Amniotic stem cell (primary cell): Measurements from ENCODE around the gene CD55.

ENCODE experiments used
- DNase-seq: peaks from one replicate; lab custom pipeline; 2025; lab: John Stamatoyannopoulos, UW

CD55 gene, protein sequence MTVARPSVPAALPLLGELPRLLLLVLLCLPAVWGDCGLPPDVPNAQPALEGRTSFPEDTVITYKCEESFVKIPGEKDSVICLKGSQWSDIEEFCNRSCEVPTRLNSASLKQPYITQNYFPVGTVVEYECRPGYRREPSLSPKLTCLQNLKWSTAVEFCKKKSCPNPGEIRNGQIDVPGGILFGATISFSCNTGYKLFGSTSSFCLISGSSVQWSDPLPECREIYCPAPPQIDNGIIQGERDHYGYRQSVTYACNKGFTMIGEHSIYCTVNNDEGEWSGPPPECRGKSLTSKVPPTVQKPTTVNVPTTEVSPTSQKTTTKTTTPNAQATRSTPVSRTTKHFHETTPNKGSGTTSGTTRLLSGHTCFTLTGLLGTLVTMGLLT

DNA sequence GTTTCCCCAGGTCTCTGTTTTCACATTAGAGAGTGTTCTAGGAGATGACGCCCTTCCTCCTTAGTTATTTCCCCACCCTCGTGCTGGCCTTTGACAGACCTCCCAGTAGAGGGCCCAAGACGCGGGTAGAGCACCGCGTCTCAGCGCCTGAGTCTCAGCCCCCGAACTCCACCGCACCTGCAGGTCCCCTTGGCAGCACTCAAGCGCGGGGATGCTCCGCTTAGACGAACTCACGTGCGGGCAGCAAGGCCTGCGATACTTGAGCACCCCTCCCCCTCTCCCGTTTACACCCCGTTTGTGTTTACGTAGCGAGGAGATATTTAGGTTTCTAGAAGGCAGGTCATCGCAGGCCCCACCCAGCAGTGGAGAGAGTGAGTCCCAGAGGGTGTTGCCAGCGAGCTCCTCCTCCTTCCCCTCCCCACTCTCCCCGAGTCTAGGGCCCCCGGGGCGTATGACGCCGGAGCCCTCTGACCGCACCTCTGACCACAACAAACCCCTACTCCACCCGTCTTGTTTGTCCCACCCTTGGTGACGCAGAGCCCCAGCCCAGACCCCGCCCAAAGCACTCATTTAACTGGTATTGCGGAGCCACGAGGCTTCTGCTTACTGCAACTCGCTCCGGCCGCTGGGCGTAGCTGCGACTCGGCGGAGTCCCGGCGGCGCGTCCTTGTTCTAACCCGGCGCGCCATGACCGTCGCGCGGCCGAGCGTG lies at the start of gene CD55:
CD55 (plus strand) TSS at position 600 of the 711 bp plus-strand sequence; CDS start at position 688, 88 bp downstream.
- DNase-seq: peak; percentile 82

DNA sequence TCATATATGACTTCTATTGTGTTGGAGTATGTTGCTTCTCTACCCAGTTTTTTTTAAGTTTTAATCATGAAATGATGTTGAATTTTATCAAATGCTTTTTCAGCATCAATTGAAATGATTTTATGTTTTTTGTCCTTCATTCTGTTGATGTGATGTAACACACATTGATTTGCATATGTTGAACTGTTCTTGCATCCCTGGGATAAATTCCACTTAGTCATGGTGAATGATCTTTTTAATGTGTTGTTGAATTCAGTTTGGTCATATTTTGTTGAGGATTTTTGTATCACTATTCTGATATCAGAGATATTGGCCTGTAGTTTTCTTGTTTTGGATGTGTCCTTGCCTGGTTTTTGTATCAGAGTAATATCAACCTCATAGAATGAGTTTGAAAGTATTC lies 46.6 kb upstream of the CD55 start:
- DNase-seq: no peak

DNA sequence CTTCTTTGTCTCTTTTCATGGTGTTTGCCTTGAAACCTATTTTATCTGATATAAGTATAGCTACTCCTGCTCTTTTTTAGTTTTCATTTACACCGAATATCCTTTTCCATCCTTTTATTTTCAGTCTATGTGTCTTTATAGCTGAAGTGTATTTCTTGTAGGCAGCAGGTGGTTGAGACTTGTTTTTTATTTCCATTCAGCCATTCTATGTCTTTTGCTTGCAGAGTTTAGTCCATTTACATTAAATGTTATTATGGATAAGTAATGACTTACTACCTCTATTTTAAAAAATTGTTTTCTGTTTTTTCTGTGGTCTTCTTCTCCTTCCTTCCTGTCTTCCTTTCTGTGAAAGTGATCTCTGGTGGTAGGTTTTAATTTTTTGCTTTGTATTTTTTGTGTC lies 45.0 kb upstream of the CD55 start:
- DNase-seq: no peak

DNA sequence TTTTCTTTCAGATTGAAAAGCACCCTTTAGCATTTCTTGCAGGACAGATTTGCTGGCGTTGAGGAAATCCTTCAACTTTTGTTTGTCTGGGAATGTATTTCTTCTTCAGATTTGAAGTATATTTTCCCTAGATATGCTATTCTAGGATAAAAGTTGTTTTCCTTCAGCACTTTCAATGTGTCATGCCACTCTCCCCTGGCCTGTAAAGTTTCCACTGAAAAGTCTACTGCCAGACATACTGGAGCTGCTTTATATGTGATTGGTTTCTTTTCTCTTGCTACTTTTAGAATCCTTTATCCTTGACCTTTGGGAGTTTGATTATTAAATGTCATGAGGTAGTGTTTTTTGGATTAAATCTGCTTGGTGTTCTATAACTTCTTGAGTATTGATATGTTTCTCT lies 44.2 kb upstream of the CD55 start:
- DNase-seq: no peak

DNA sequence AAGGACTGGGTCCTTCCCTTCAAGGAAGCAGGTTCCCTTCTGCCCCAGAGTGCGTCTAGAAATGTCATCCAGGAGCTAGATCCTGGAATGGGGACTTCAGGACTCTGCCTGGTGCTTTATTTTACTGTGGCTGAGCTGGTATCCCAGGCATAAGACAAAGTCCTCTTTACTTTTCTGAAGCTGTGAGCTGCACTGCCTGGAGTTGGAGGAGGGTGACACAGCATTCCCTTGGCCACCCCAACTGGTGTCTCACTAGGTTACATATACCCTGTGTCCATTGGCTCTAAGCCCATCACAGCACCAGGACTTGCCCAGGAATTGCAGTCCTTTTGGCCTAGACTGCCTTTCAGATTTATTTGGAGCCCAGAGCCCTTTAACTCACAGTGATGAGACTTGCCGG lies 41.8 kb upstream of the CD55 start:
- no peak for DNase-seq

DNA sequence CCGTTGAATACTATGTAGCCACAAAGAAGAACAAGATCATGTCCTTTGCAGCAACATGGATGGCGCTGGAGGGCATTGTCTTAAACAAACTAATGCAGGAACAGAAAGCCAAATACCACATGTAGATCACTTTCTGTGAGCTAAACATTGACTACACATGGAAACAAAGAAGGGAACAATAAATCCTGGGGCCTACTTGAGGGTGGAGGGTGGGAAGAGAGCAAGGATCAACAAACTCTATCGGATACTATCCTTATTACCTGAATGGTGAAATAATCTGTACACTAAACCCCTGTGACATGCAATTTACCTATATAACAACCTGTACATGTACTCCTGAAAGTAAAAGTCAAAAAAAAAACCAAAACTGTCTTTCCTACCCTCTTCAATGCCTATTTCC lies 40.8 kb upstream of the CD55 start:
- no peak for DNase-seq

DNA sequence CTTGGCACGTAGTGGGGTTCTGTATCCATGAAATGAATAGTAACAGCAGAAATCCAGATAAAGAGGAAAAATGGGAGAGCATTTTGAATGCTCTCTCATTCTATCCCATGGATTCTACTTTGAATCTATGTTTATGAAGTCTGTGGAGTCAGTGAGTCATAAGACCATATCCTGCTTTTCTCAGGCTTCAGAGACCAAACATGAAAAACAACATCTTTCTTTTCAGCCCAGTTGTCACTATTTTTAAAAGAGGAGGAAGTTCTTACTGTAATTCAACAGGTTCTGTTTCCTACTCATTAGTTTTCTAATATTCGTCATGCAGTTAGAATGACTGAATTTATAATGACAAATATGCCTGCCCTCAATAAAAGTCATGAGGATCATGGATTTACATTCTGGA lies 39.4 kb upstream of the CD55 start:
- no peak for DNase-seq

DNA sequence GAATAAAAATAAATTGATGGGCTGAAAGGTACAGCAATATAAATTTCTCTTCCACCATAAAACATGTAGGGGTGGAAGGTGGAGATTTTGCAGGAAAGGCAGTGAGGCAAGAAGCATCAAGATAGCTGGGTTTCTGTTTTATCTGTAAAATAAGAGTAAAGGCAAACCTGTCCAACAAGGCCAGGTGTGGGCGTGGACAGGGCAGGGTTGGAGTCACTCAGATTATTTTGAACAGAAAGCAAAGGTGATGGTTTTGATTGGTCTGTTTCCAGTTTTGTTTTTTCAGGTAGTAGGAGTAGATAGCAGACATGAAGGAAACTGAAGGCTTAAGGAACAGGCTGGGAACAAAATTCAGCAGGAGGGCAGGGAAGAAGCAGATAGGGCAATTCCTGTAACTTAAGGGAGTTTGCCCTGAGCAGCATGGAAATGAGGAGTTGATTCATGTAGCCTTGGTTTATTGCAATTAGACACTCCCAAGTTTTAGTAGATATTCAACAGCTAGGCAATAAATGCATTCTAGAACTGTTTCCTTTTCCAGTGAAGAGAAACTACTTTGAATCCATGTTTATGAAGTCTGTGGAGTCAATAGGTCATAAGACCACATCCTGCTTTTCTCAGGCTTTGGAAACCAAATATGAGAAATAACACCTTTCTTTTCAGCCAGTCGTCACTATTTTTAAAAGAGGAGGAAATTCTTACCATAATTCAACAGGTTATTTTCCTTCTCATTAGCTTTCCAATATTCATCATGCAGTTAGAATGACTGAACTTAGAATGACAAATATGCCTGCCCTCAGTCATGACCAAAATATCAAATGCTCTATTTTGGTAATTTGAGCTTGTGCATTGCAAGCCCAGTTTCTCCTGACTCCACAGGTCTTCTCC lies 38.7 kb upstream of the CD55 start:
- DNase-seq: no peak

DNA sequence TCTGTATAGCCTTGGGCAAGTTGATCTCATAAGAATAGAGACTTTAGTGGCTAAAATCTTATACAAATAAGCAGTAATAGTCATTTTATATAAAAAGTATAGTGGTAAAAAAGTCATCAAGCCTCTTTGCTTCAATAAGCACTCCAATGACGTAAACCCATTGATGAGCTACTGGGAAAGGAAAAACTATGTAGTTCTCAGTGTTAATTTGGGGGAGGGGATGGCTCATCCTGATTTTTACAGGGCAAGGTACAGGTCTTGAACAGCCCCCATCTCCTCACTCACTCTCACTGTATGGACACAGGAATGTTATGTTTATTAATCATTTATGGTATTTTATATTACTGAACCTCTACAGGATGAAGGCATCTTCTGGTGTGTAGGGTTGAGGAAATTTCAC lies 38.1 kb upstream of the CD55 start:
- no peak for DNase-seq

DNA sequence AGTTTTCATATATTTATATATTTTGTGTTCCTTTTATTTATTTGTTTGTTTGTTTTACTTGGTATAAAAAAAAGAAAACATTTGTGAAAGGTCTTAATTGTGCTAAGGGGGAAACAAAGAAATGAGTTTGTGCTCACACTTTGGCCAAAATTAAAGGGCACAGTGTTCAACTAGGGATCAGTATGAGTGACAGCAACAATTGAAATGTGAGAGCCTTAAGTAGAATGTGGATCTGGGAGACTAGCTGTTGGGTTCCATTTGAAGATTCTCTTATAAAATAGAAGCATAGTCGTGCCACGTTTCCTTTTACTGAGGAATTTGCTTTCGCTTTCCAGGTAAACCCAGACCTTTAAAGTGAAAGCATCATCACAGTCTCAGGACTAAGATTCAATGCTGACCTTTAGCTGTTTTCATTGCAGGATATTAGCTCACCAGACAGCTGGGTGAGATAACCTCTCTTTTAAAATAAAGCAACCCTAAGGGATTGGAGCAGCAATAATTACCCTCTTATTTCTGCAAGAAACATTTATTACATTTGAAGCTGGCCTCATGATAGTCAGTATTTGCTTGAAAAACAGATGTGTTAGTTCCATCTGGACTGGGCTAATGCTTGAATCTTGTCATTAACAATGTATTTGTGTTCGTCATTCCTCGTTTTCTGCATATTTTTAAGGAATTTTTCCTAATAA lies 37.1 kb upstream of the CD55 start:
- DNase-seq: no peak

DNA sequence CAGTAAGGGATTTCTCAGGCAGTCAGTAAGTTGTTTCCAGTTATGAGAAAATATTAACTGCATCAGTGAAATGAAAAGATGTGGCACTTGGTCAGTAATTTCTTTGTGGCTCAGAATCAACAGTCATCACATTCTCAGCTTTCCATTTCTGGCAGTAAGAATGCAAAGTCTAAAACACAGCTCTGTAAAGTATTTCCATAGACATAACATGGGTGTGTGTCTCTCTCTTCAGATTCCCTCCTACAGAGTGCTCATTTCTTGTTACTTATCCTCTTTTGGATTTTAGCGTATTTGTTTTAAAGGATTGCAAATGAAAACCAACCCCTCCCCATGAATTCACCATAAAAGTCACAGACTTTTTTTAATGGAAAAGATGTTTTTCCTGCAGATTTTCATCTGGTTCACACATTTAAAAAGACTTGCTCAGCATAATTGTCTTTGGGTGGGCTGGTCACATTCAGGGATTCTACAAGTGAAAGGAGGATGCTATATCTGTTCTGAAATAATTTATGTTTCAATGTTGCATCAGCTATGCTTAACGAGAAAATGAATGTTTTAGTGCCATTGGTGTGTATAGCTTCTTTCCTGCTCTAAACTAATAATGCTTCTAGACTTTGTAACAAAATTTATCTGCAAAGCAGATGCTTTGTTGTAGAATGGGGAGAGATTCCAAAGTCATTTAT lies 34.6 kb upstream of the CD55 start:
- no peak for DNase-seq

DNA sequence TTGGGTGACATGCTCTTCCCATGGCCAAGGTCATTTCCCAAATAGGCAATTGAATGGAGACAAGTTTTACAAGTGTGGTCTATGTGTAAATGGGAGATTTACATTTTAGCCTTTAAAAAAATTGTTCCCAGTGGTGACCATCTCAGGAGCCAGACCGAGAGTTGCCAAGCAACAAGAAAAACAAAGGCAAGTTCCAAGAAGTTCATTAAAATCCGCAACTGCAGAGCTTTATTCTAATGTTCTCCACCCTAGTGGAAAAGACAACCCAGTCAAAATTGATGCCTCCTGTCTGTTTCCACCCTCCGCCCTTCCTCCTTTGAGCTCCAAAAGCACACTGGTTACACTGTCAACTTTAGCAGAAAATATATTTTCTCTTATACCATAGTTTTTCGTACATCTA lies 33.2 kb upstream of the CD55 start:
- no peak for DNase-seq

DNA sequence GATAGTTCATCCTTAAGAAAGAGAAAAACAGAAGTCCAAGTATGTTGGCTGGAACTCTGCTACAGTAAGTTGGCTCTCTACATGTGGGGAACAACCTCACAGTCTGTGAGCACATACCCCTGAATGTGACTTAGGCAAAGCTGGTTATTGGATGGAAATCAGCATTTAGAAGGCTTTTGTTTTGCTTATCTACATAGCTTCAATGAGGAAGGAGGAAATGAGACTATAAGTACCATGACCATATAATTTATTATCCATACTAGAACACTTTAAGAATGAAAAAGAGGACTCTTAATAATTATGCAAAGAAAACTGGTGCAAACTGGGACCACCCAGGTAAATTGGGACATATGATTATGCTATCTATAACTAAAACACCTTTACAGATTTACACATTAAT lies 31.7 kb upstream of the CD55 start:
- no peak for DNase-seq

DNA sequence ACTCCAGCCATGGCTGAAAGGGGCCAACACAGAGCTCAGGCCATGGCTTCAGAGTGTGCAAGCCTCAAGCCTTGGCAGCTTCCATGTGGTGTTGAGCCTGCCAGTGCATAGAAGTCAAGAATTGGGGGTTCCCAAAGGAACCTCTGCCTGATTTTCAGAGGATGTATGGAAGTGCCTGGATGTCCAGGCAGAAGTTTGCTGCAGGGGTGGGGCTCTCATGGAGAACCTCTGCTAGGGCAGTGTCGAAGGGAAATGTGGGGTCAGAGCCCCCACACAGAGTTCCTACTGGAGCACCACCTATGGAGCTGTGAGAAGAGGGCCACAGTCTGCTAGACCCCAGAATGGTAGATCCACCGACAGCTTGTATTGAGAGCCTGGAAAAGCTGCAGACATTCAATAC lies 29.8 kb upstream of the CD55 start:
- DNase-seq: no peak

DNA sequence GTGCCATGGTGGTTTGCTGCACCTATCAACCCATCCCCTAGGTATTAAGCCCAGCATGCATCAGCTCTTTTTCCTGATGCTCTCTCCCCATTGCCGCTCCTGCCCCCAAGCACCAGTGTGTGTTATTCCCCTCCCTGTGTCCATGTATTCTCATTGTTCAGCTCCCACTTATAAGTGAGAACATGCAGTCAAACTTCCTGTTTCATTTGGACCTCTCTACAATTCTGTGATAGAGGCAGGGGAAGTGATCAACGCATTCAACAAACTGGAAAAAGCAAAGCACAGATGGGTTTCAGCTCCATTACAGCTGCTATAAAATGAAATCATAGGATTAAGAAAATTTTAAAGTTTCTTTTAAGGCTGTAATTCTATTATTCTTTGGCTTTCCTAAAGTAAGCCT lies 23.3 kb upstream of the CD55 start:
- no peak for DNase-seq

DNA sequence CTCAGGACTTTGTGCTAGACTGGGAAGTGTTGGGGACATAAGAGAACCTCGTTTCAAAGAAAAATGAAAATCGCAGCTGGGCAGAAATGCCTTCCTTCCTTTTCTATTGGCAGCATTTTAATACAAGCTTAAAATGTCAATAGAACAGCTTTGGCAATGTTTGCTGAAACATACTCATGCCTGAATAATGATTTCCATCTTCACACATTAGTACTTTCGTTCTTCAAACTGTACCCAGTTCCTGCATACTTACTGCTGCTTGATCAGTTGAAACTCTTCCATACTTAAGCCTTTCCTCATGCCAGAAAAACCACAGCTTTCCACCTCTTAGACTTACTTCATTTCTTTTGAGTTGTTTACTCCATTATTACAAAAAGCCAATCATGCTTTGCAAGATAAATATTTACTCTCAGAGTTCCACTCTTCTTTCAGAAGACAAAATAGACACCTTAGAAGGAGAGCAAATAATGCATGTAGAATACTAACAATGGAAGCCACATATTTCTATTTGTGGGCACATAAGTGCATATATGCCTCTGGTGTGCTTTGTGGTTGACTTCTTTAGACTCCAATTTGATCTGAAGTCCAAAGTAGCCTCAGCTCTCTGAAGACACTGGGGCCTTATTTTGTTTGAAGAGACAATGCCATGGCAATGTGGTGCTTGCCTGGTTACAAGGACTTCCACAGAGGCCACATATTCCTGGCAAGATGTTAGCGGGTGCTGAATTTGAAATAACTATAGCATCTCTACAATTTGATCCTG lies 22.7 kb upstream of the CD55 start:
- no peak for DNase-seq

DNA sequence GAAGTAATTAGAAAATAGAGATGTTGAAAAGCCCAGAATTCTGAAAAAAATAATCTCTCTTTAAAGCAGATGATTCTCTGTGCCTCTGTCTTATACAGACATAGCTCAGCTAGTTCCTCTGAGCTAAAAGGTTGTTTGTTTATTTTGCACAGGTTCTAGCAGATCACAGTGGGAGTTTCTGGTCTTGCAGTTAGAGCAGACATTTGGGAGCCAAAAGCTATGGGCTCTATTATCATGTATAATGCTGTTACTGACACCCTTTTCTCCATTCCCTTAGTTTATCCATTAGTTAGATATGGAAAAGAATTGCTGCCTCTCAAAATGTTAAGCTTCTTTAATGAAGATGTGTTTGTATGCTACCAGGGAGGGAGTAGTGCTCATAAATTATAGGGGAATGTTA lies 20.5 kb upstream of the CD55 start:
- no peak for DNase-seq

DNA sequence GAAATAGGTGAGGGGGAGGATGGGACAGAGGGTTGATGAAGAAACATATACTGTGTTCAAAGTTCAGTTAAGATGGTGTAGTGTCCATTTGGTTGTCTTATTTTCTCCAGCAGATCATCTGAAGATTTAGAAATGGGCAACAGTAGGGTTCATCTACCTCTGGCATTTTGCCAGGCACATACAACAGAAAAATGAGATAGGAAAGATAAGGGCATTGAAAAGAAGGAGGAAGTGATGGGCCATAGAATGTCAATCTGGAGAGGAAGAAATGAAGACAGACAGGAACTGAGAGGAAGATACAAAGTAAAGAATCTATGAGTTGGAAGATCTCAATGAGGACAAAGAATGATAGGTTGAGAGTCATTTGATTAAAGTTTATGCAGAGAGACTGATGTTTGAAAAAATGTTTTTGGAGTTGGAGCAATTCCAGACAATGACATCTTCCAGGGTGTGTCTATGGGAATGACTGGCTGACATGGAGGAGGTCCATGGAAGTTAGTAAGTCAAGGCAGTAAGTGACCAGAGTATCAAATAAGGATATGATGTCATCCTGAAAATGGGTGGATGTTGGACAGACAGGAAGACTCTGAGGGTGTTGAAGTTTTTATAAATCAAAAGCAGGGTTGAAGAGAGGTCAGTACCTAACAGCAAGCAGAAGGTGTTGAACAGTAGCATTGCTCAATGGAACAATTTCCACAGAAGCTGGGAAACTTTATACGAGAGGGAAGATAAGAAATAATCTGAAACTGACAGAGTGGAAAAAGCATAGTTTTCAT lies 18.7 kb upstream of the CD55 start:
- DNase-seq: no peak

DNA sequence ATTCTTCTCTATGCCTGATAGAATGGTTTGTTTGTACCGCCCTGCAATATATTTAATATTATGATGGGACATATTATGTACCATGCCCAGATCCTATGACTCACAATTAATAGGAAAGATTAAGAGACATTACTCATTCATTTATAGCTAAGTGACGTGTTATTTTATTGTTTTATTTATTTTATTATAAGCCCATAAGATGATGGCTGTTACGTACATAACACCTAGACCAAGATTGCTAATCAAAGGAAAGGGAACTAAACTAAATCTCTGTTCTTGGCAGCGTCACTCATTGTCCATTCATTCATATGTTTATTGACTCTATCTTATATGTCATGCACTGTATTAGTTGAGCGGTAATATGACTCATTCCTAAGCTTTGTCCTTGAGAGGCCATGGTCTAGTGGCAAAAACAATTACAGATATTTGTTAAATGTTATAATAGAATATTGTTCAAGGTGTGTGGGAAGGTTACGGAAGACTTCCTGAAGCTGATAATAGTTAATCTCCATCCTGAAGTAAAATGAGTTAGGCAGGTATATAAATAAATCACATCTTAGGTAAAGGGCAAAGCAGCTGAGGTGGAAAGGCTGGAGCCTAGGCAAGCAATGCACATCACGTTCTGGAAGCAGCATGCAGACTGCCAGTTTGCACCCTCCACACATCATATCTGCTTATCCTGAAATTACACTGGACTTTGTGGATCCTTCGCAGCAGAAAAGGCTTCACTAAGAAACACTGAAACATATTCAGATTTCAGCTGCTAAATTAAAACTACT lies 16.6 kb upstream of the CD55 start:
- no peak for DNase-seq
